HCT116 (cell line): ENCODE data around the gene ZSWIM4. TPM values are rescaled to one million over a fixed set of nuclear protein-coding genes. Genes with fewer than 3 reads are reported as not detected.
A peak's percentile ranks its signal among the peaks of the same experiment; 100 is the strongest.

Experiments used
- ATAC-seq: fragments of 200-7000 bp; cut with Tn5 transposase; 2 replicates; pipeline ENCODE4 v1.9.1; 2020; ENCODE audit warnings: mild to moderate bottlenecking, moderate library complexity
- BruUV-seq: library from RNA; stranded (reverse); fragments of 400-500 nt; replicated peaks from 2 replicates; lab custom pipeline; 2021; lab: Mats Ljungman, UMichigan
- CTCF ChIA-PET: fragments of 300-600 bp; sonication (Branson Sonifier 250); formaldehyde crosslinking; loops from one replicate; lab custom pipeline; 2021; ENCODE audit warnings: antibody characterized with exemption; lab: Charles Lee
- POLR2A ChIA-PET: fragments of 300-600, 350-600 bp; sonication (Branson Sonifier 250); formaldehyde crosslinking; loops from one replicate; lab custom pipeline; 2021; ENCODE audit warnings: antibody characterized with exemption; lab: Charles Lee
- RAD21 ChIA-PET, 2 experiments: fragments of 300-600 bp; sonication (Branson Sonifier 250); formaldehyde crosslinking; loops; one replicate each; lab custom pipeline; 2023; ENCODE audit warnings: low total read pairs in 2 of 2; ENCODE audit not compliant: uncharacterized antibody in 2 of 2, unreplicated experiment in 2 of 2, low non-redundant PET in 1 of 2; lab: Charles Lee
- DNase-seq: peaks from one replicate; pipeline ENCODE4 v3.0.0-alpha.2; 2010; ENCODE audit warnings: low read depth, low spot score
- H2AFZ ChIP-seq: fragments of 200-600 bp; shearing (Covaris generic), sonication (generic); 2 replicates; pipeline ENCODE4 v1.6.1; 2017; ENCODE audit warnings: low read depth, mixed run types, mixed read lengths, antibody characterized with exemption, low read length; ENCODE audit not compliant: poor library complexity, severe bottlenecking
- H3K27ac ChIP-seq: 2 replicates; pipeline ENCODE4 v1.5.1; 2012; ENCODE audit warnings: low read depth, low read length
- H3K27me3 ChIP-seq: fragments of 200-600 bp; sonication (generic); 2 replicates; pipeline ENCODE4 v1.6.1; 2016; ENCODE audit warnings: mixed run types, low read length, mixed read lengths; ENCODE audit not compliant: insufficient read depth
- H3K36me3 ChIP-seq, 2 experiments: fragments of 200-500 bp in 1 of 2; fragments of 200-600 bp in 1 of 2; sonication (Bioruptor generic) in 1 of 2; sonication (generic) in 1 of 2; 2 replicates each; pipeline versions ENCODE4 v1.5.1 to v1.6.1; 2014 to 2016; ENCODE audit warnings: low read length in 2 of 2, inconsistent platforms in 1 of 2, mixed read lengths in 1 of 2, mixed run types in 1 of 2; ENCODE audit not compliant: insufficient read depth in 2 of 2, control insufficient read depth in 1 of 2
- H3K4me1 ChIP-seq, 2 experiments: fragments of 200-600 bp in 1 of 2; sonication (generic) in 1 of 2; 2 replicates each; pipeline versions ENCODE4 v1.5.1 to v1.6.1; 2012 to 2017; ENCODE audit warnings: low read length in 2 of 2, inconsistent platforms in 1 of 2, mild to moderate bottlenecking in 1 of 2, mixed read lengths in 1 of 2, mixed run types in 1 of 2, moderate library complexity in 1 of 2; ENCODE audit not compliant: insufficient read depth in 2 of 2, control insufficient read depth in 1 of 2
- H3K4me2 ChIP-seq: fragments of 200-600 bp; sonication (generic); 2 replicates; pipeline ENCODE4 v1.6.1; 2017; ENCODE audit warnings: mixed run types, low read length, mixed read lengths
- H3K4me3 ChIP-seq, 2 experiments: fragments of 200-600 bp in 1 of 2; sonication (generic) in 1 of 2; replicated peaks in 1 of 2; 2 replicates each; pipeline ENCODE4 v1.5.1; 2011 to 2016; ENCODE audit warnings: low read length in 2 of 2, control low read depth in 1 of 2, low read depth in 1 of 2, mild to moderate bottlenecking in 1 of 2, mixed read lengths in 1 of 2, mixed run types in 1 of 2
- H3K79me2 ChIP-seq: fragments of 200-600 bp; sonication (generic); 2 replicates; pipeline ENCODE4 v1.6.1; 2017; ENCODE audit warnings: mild to moderate bottlenecking, mixed run types, low read length, moderate library complexity, mixed read lengths; ENCODE audit not compliant: insufficient read depth
- H3K9ac ChIP-seq: fragments of 200-600 bp; sonication (generic); 2 replicates; pipeline ENCODE4 v1.6.1; 2016; ENCODE audit warnings: low read length, mixed read lengths
- H3K9me2 ChIP-seq: fragments of 200-600 bp; sonication (generic), shearing (Covaris generic); 2 replicates; pipeline ENCODE4 v1.6.1; 2017; ENCODE audit warnings: mixed run types, mild to moderate bottlenecking, moderate library complexity; ENCODE audit not compliant: insufficient read depth
- H3K9me3 ChIP-seq, 2 experiments: fragments of 200-500 bp in 1 of 2; fragments of 200-600 bp in 1 of 2; sonication (Bioruptor generic) in 1 of 2; sonication (generic) in 1 of 2; 2 replicates each; pipeline ENCODE4 v1.6.1; 2014 to 2017; ENCODE audit warnings: low read length in 2 of 2, mixed read lengths in 2 of 2, inconsistent platforms in 1 of 2, low read depth in 1 of 2, mild to moderate bottlenecking in 1 of 2, mixed run types in 1 of 2, moderate library complexity in 1 of 2; ENCODE audit not compliant: control insufficient read depth in 1 of 2, insufficient read depth in 1 of 2
- H4K20me1 ChIP-seq: fragments of 200-600 bp; sonication (generic), shearing (Covaris generic); 2 replicates; pipeline ENCODE4 v1.6.1; 2017; ENCODE audit warnings: mixed run types, mild to moderate bottlenecking, moderate library complexity; ENCODE audit not compliant: insufficient read depth
- CEBPB ChIP-seq: IDR thresholded peaks from 2 replicates; pipeline ENCODE4 v1.6.1; 2012; ENCODE audit warnings: low read depth
- SIN3A ChIP-seq: IDR thresholded peaks from 2 replicates; pipeline ENCODE4 v1.6.1; 2012; ENCODE audit warnings: low read depth
- YY1 ChIP-seq: IDR thresholded peaks from 2 replicates; pipeline ENCODE4 v1.6.1; 2011; ENCODE audit warnings: low read length, low read depth, moderate library complexity, mild to moderate bottlenecking; ENCODE audit not compliant: insufficient replicate concordance; ENCODE audit errors: extremely low read depth
- intact Hi-C: fragments of 100-400 bp; cut with micrococcal nuclease; formaldehyde crosslinking; loops from 2 replicates; pipeline ENCODE4 v1.10.0; 2022
- total RNA-seq: library from RNA; stranded (reverse); gene quantifications from one replicate; pipeline ENCODE4 v1.2.1, GENCODE V29; 2021; ENCODE audit not compliant: unreplicated experiment
- TF ChIP-seq, protein P1 (sequence below), 3 experiments: fragments of 200-600 bp in 1 of 3; sonication (generic) in 1 of 3; IDR thresholded peaks in 2 of 3; conservative IDR thresholded peaks in 1 of 3; 2 replicates each; pipeline ENCODE4 v1.5.1; 2012 to 2017; ENCODE audit warnings: low read depth in 2 of 3, low read length in 2 of 3, antibody characterized with exemption in 1 of 3, borderline replicate concordance in 1 of 3, control low read depth in 1 of 3, mild to moderate bottlenecking in 1 of 3, mixed read lengths in 1 of 3, mixed run types in 1 of 3, moderate library complexity in 1 of 3; ENCODE audit not compliant: insufficient read depth in 1 of 3
- TF ChIP-seq, protein P2 (sequence below): IDR thresholded peaks from 2 replicates; pipeline ENCODE4 v1.6.1; 2012

The ZSWIM4 gene
- total RNA-seq, 1 experiment from 2014 or later = 9.8 TPM

DNA sequence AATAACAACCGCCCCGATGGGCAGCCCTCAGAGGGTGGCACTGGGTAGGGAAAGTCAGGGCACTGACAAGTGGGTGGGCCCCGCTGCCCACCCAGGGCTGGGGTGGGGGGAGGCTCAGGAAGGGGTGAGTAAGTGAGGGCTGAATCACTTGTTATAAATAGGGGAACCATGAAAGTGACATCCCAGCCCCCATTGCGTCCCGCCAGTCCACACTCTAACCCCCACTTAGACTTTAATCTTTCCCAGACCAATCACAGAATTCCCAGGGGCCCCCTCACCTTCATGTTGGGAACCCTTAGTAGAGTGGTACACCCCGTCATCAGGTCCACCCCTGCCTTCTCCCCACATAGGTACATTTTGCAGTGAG, 44.7 kb downstream of the ZSWIM4 start:
- Histone ChIP-seq H3K79me2 (peaks cover 75% of the 10 kb centered on the region), H4K20me1 (peaks cover 12% of the 10 kb centered on the region), H3K4me2 (peak overlapping the region; percentile 91), H3K36me3 (peaks cover 3 to 41% of the 10 kb centered on the region in 2 experiments; a peak in 2 of 4 replicates), H3K9ac (peak overlapping the region; percentile 97), H3K4me1 (peaks cover 57 to 87% of the 10 kb centered on the region in 2 experiments), H3K27ac (peak overlapping the region; percentile 96), H3K9me2 (no peaks in the 10 kb centered on the region), H2AFZ (no peak overlapping the region), H3K4me3 (peak overlapping the region; percentile 84 to 91), H3K9me3 (no peaks in the 10 kb centered on the region), H3K27me3 (no peaks in the 10 kb centered on the region)
- RAD21 ChIA-PET = interaction anchor here (0.6 to 1.2 kb wide), 4 partner anchors 19 to 674 kb away, joined by 3 to 4 read pairs (median 3); no protein-coding TSS in a partner anchor
- DNase-seq (no peak), ATAC-seq (peak; percentile 0; the same call in 1 of the 2 replicates)
- POLR2A ChIA-PET = interaction anchor here (0.9 to 4.6 kb wide), 8 partner anchors 12 to 109 kb away, joined by 3 to 64 read pairs (median 4); partner anchors contain the start of gene ZSWIM4
- BruUV-seq = no TSS peak
- CTCF ChIA-PET = interaction anchor here (1.8 kb wide), 1 partner anchor 23 kb away, joined by 6 read pairs; no protein-coding TSS in a partner anchor
- no peak for TF ChIP-seq YY1
- TF ChIP-seq SIN3A = no peak
- TF ChIP-seq, protein P1, sequence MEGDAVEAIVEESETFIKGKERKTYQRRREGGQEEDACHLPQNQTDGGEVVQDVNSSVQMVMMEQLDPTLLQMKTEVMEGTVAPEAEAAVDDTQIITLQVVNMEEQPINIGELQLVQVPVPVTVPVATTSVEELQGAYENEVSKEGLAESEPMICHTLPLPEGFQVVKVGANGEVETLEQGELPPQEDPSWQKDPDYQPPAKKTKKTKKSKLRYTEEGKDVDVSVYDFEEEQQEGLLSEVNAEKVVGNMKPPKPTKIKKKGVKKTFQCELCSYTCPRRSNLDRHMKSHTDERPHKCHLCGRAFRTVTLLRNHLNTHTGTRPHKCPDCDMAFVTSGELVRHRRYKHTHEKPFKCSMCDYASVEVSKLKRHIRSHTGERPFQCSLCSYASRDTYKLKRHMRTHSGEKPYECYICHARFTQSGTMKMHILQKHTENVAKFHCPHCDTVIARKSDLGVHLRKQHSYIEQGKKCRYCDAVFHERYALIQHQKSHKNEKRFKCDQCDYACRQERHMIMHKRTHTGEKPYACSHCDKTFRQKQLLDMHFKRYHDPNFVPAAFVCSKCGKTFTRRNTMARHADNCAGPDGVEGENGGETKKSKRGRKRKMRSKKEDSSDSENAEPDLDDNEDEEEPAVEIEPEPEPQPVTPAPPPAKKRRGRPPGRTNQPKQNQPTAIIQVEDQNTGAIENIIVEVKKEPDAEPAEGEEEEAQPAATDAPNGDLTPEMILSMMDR (IDR thresholded peaks at IDR 0.05 in 2 of 3, conservative IDR thresholded peaks at IDR 0.05 in 1 of 3; ENCODE audit: borderline replicate concordance in 1 of 3, insufficient read depth in 1 of 3, low read depth in 2 of 3, low read length in 2 of 3) = no peak
- TF ChIP-seq CEBPB = no peak
- TF ChIP-seq, protein P2, sequence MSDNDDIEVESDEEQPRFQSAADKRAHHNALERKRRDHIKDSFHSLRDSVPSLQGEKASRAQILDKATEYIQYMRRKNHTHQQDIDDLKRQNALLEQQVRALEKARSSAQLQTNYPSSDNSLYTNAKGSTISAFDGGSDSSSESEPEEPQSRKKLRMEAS = no peak
- intact Hi-C loops = loop anchor here (5.0 kb wide), 1 partner anchor 43 kb away; the partner anchor contains the start of gene ZSWIM4
